NT2/D1 (cell line): ENCODE measurements around the gene RPL13.

Experiments used
- SUZ12 ChIP-seq: IDR thresholded peaks from 2 replicates; pipeline ENCODE4 v1.6.1; 2011; ENCODE audit not compliant: insufficient read length, insufficient read depth; ENCODE audit errors: extremely low read depth
- ZNF274 ChIP-seq: IDR thresholded peaks from 2 replicates; pipeline ENCODE4 v1.6.1; 2011; ENCODE audit warnings: mild to moderate bottlenecking, low read depth, low read length

DNA sequence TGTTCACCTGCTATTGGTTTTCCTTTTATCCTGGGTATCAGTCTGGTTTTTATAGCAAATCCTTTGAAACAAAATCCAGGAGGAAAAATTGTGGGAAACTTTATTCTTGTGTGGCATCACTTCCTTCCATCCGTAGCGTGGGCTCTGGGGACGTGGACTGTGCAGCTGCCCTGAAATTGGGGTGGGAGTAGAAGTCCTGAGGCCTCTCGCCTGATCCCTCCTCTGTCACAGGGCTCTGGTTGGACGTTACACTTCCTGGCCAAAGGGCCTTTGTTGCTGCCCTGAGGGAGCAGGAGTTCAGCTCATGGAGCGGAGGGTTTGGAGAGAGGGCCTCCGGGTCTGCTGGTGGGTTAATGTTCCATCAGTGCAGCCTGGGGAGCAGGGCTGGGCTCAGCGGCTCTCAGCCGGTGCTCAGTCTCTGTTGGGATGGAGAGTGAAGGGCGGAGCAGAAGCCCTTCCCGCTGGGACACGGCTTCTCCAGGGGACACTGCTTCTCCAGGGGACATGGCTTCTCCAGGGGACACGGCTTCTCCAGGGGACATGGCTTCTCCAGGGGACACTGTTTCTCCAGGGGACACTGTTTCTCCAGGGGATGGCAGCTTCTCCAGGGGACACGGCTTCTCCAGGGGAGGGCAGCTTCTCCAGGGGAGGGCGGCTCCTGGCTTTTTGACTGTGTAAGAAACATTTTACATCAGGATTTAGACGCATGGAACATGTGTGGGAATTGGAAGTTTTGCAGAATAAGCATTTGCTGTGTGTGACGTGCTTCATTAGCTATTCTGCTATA, 15.2 kb upstream of the RPL13 start:
- TF ChIP-seq ZNF274 (no peak), SUZ12 (no peak)
